Endothelial cell (in vitro differentiated cells): ENCODE results near the gene DIP2C. TPM values are rescaled to one million over a fixed set of nuclear protein-coding genes. Genes with fewer than 3 reads are reported as not detected.

Experiments used
- DNase-seq: peaks from one replicate; pipeline ENCODE4 v3.0.0; 2021; ENCODE audit warnings: low spot score
- H3K27ac Mint-ChIP-seq: one replicate; pipeline ENCODE4 v1.8.0; 2021; ENCODE audit warnings: mixed read lengths, inconsistent platforms; ENCODE audit not compliant: unreplicated experiment
- H3K27me3 Mint-ChIP-seq: one replicate; pipeline ENCODE4 v1.8.0; 2021; ENCODE audit warnings: mild to moderate bottlenecking, moderate library complexity, mixed read lengths, inconsistent platforms; ENCODE audit not compliant: unreplicated experiment
- H3K36me3 Mint-ChIP-seq: one replicate; pipeline ENCODE4 v1.8.0; 2021; ENCODE audit warnings: mild to moderate bottlenecking, low read depth, mixed read lengths, inconsistent platforms; ENCODE audit not compliant: unreplicated experiment
- H3K4me1 Mint-ChIP-seq: one replicate; pipeline ENCODE4 v1.8.0; 2021; ENCODE audit warnings: mild to moderate bottlenecking, mixed read lengths, inconsistent platforms; ENCODE audit not compliant: unreplicated experiment
- H3K4me3 Mint-ChIP-seq: one replicate; pipeline ENCODE4 v1.8.0; 2021; ENCODE audit warnings: mild to moderate bottlenecking, mixed read lengths, inconsistent platforms; ENCODE audit not compliant: unreplicated experiment
- H3K9me3 Mint-ChIP-seq: one replicate; pipeline ENCODE4 v1.8.0; 2021; ENCODE audit warnings: mixed read lengths, inconsistent platforms; ENCODE audit not compliant: unreplicated experiment
- total RNA-seq: library from RNA; stranded (reverse); fragmentation: NEBNext Ultra II Directional; extraction: Animal tissue kit (Norgen Biotek cat#: 25700); gene quantifications from one replicate; pipeline ENCODE4 v1.2.1, GENCODE V29; 2021; ENCODE audit not compliant: unreplicated experiment
- TF ChIP-seq, protein P1 (sequence below): fragments of 200-600 bp; sonication (generic); IDR thresholded peaks from one replicate; pipeline ENCODE4 v1.5.0; 2021; ENCODE audit warnings: antibody characterized with exemption; ENCODE audit not compliant: unreplicated experiment

The DIP2C gene
- total RNA-seq, 1 donor from 2014 or later, result 13.1 TPM

GRCh38 chr10:718143-718700 lies 28.8 kb upstream of the DIP2C start:
- no peak for DNase-seq
- TF ChIP-seq, protein P1, sequence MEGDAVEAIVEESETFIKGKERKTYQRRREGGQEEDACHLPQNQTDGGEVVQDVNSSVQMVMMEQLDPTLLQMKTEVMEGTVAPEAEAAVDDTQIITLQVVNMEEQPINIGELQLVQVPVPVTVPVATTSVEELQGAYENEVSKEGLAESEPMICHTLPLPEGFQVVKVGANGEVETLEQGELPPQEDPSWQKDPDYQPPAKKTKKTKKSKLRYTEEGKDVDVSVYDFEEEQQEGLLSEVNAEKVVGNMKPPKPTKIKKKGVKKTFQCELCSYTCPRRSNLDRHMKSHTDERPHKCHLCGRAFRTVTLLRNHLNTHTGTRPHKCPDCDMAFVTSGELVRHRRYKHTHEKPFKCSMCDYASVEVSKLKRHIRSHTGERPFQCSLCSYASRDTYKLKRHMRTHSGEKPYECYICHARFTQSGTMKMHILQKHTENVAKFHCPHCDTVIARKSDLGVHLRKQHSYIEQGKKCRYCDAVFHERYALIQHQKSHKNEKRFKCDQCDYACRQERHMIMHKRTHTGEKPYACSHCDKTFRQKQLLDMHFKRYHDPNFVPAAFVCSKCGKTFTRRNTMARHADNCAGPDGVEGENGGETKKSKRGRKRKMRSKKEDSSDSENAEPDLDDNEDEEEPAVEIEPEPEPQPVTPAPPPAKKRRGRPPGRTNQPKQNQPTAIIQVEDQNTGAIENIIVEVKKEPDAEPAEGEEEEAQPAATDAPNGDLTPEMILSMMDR, result no peak
- peaks cover 7% of the 10 kb centered on the region for H3K4me1 Mint-ChIP-seq
- H3K36me3 Mint-ChIP-seq, result peaks cover 9% of the 10 kb centered on the region
- no peak overlapping the region for H3K27ac Mint-ChIP-seq
- peaks cover 2% of the 10 kb centered on the region for H3K27me3 Mint-ChIP-seq
- peaks cover 10% of the 10 kb centered on the region for H3K9me3 Mint-ChIP-seq
- no peak overlapping the region for H3K4me3 Mint-ChIP-seq

- DNase-seq, result no peak
- peaks cover 7% of the 10 kb centered on the region for H3K4me1 Mint-ChIP-seq
- H3K9me3 Mint-ChIP-seq, result peaks cover 10% of the 10 kb centered on the region
- H3K27ac Mint-ChIP-seq, result no peak overlapping the region
- H3K4me3 Mint-ChIP-seq, result no peak overlapping the region
- H3K27me3 Mint-ChIP-seq, result peaks cover 2% of the 10 kb centered on the region
- TF ChIP-seq, protein P1, result no peak
- peaks cover 9% of the 10 kb centered on the region for H3K36me3 Mint-ChIP-seq
Measured at GRCh38 chr10:717458-717857, 28.0 kb upstream of the DIP2C start.

GRCh38 chr10:716821-717220 lies 27.4 kb upstream of the DIP2C start:
- H3K9me3 Mint-ChIP-seq, result peaks cover 10% of the 10 kb centered on the region

GRCh38 chr10:714214-714613 lies 24.7 kb upstream of the DIP2C start:
- H3K27ac Mint-ChIP-seq, result no peak overlapping the region
- peaks cover 9% of the 10 kb centered on the region for H3K36me3 Mint-ChIP-seq
- peaks cover 7% of the 10 kb centered on the region for H3K4me1 Mint-ChIP-seq
- H3K27me3 Mint-ChIP-seq, result peaks cover 2% of the 10 kb centered on the region
- TF ChIP-seq, protein P1, result no peak
- H3K9me3 Mint-ChIP-seq, result peaks cover 10% of the 10 kb centered on the region
- no peak for DNase-seq
- no peak overlapping the region for H3K4me3 Mint-ChIP-seq

More at GRCh38 chr10:716821-717220, 27.4 kb upstream of the DIP2C start:
- no peak overlapping the region for H3K4me3 Mint-ChIP-seq
- peaks cover 7% of the 10 kb centered on the region for H3K4me1 Mint-ChIP-seq
- no peak for DNase-seq
- H3K36me3 Mint-ChIP-seq, result peaks cover 9% of the 10 kb centered on the region
- no peak overlapping the region for H3K27ac Mint-ChIP-seq
- H3K27me3 Mint-ChIP-seq, result peaks cover 2% of the 10 kb centered on the region
- TF ChIP-seq, protein P1, result no peak

DNA sequence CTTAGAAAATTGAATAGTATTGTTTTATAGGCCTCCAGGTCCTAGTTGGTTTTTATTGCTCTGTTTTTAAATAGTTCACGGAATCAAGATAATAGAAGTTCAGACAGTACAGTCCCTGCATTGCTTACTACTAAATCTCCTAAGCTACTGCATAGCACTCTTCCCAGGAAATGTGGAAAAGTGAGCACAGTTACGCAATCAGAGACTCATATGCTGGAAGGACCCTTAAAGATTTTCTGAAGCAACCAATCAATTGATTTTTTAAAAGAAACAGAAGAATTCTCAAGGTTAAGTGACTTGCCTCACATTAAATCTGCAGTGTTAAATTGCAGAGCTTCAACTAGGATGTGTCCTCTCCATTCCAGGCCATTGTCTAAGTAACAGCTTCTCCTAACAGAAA lies 23.1 kb upstream of the DIP2C start:
- peaks cover 7% of the 10 kb centered on the region for H3K4me1 Mint-ChIP-seq
- H3K27me3 Mint-ChIP-seq, result peaks cover 2% of the 10 kb centered on the region

More for the DNA sequence above, 23.1 kb upstream of the DIP2C start:
- Mint-ChIP-seq H3K36me3 (peaks cover 9% of the 10 kb centered on the region), H3K4me3 (no peak overlapping the region), H3K27ac (no peak overlapping the region), H3K9me3 (peaks cover 10% of the 10 kb centered on the region)
- TF ChIP-seq, protein P1, result no peak
- no peak for DNase-seq
